Measurements from ENCODE around the gene CERS6.
"Not testable (repeated sequence)": the region's sequence is repeated elsewhere in the genome, so short reads cannot be mapped to it uniquely, and the experiment has no call there.

The CERS6 gene, protein sequence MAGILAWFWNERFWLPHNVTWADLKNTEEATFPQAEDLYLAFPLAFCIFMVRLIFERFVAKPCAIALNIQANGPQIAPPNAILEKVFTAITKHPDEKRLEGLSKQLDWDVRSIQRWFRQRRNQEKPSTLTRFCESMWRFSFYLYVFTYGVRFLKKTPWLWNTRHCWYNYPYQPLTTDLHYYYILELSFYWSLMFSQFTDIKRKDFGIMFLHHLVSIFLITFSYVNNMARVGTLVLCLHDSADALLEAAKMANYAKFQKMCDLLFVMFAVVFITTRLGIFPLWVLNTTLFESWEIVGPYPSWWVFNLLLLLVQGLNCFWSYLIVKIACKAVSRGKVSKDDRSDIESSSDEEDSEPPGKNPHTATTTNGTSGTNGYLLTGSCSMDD

GRCh38 chr2:168455645-168456520, at the start of gene CERS6:
TSS of gene CERS6 (plus strand) at chr2:168456272. CDS start at chr2:168456449, 177 bp downstream.
- DNase-seq (ENCODE audit: low read depth in 1 of 2, low spot score in 1 of 2), result peak; percentile 51 to 71

DNA sequence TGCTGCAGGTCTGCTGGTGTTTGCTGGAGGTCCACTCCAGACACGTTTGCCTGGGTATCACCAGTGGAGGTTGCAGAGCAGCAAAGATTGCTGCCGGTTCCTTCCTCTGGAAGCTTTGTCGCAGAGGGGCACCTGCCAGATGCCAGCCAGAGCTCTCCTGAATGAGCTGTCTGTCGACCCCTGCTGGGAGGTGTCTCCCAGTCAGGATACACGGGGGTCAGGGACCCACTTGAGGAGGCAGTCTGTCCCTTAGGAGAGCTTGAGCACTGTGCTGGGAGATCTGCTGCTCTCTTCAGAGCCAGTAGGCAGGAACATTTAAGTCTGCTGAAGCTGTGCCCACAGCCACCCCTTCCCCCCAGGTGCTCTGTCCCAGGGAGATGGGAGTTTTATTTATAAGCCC, 43.8 kb upstream of the CERS6 start:
- DNase-seq (ENCODE audit: low read depth in 1 of 2, low spot score in 1 of 2), result not testable (repeated sequence)

- not testable (repeated sequence) for DNase-seq (ENCODE audit: low read depth in 1 of 2, low spot score in 1 of 2)
These were observed 43.0 kb upstream of the CERS6 start for GRCh38 chr2:168413101-168413500.

- DNase-seq (ENCODE audit: low read depth in 1 of 2, low spot score in 1 of 2), result no peak
These were observed 39.5 kb upstream of the CERS6 start for GRCh38 chr2:168416555-168416954.

DNA sequence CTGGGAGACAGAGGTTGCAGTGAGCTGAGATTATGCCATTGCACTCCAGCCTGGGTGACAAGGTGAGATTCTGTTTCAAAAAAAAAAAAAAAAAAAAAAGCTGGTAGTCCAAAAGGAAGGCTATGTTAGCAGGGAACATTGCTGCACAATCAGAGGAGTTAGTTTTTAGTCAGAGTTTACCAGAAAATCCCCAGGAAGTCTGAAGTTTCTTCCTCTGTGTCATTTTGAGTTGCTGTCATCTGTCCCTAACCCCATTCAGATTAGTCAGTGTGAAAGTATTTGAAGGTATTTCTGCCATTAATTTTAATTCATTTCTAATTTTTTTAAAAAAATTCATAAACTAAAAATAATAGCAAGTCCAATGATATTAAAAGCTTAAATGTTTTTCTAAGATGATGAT, 33.5 kb upstream of the CERS6 start:
- DNase-seq (ENCODE audit: low read depth in 1 of 2, low spot score in 1 of 2), result no peak

- no peak for DNase-seq (ENCODE audit: low read depth in 1 of 2, low spot score in 1 of 2)
These were observed 31.7 kb upstream of the CERS6 start for GRCh38 chr2:168424112-168424951.

- DNase-seq (ENCODE audit: low read depth in 1 of 2, low spot score in 1 of 2), result no peak
These were observed 31.1 kb upstream of the CERS6 start for GRCh38 chr2:168424971-168425370.

GRCh38 chr2:168426861-168427260, 29.2 kb upstream of the CERS6 start:
- no peak for DNase-seq (ENCODE audit: low read depth in 1 of 2, low spot score in 1 of 2)

DNA sequence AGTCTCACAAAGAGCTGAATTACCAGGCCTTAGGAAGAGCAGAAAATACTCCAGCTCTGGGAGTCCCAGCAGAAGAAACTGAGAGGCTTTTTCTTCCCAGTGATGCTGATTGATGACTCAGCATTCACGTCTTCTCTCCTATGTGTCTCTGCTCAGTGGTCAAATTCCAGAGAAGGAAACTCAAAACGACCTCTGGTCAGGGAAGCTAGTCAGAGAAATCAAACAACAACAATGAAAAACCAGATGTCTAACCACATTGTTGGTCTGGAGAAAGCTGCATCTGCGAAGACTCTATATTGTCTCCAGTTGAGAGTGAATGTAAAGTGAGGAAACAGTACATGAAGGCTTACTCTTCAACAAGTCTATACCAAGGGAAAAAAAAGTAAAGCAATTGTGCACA, 28.6 kb upstream of the CERS6 start:
- no peak for DNase-seq (ENCODE audit: low read depth in 1 of 2, low spot score in 1 of 2)

DNA sequence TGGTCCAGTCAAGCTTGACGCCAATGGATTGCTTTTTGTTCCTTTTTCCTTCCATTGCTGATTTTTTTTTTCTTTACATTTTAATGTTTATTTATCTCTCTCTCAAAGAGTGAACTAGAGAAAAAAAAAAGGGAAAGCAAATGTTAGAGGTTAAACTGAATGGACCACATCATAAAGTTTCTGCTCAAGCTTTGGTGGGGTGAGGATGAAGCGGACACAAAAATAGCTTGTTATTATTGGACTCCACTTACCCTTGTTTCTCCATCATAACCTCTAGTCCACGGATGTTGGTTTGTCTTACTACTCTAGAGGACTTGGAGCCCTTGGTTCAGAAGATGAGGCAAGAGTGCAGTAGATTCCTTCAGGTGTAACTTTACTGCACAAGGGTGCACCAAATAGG, 27.6 kb upstream of the CERS6 start:
- no peak for DNase-seq (ENCODE audit: low read depth in 1 of 2, low spot score in 1 of 2)

DNA sequence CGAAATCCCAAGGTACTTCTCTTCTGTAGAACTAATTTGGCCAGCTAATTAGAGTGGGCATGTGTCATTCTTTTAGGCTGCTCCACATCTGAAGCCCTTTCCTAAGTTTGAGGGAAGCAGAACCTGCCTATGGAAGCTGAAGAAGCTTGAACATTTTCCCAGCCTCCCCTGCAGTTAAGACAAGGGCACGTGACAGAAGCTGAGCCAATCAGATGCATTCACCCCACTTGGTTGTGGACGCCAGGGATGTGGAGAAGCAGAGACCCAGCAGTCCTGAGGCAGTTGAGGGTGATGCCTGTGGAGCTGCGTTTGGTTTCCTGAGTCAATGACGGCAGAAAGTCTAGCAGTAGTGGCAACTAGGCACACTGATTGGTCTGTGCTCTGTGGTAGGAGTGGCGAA, 26.1 kb upstream of the CERS6 start:
- no peak for DNase-seq (ENCODE audit: low read depth in 1 of 2, low spot score in 1 of 2)

- no peak for DNase-seq (ENCODE audit: low read depth in 1 of 2, low spot score in 1 of 2)
These were observed 25.6 kb upstream of the CERS6 start for GRCh38 chr2:168430431-168430830.

DNA sequence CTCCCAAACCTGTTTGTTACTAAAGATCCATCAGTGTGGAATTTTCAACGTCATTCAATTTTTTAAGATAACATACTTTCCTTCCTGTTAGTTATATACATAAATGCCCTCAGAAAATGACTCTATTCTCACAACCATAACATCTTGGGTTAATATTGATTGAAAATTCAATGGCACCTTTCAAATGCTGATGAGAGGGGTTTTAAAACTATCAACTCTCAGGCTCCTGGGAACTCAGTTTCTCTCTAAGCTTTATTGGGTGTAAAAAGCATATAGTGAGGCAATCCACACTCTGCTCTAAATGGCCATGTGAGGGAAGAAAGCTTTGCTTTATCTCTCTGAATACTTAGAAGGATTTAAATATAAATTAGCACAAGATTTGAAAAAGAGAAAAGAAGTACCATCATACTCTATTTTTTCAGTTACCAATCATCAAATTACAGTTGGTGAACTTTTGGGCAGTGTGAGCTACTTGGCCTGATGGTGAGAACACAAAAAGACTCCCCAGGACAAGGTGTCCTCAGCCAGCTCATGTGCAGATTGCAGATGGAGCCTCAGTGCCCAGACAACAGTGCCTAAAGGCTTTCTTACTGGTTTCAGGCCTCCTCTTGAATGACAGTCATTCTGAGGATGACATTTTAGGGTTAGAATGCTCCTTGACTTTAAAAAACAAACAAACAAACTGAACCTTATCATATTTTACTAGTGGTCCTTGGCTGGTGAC, 24.6 kb upstream of the CERS6 start:
- DNase-seq (ENCODE audit: low read depth in 1 of 2, low spot score in 1 of 2), result no peak

- no peak for DNase-seq (ENCODE audit: low read depth in 1 of 2, low spot score in 1 of 2)
These were observed 24.0 kb upstream of the CERS6 start for GRCh38 chr2:168432100-168432499.

- DNase-seq (ENCODE audit: low read depth in 1 of 2, low spot score in 1 of 2), result peak in 1 of 2 donors; percentile 8
These were observed 23.4 kb upstream of the CERS6 start for GRCh38 chr2:168432565-168433186.

DNA sequence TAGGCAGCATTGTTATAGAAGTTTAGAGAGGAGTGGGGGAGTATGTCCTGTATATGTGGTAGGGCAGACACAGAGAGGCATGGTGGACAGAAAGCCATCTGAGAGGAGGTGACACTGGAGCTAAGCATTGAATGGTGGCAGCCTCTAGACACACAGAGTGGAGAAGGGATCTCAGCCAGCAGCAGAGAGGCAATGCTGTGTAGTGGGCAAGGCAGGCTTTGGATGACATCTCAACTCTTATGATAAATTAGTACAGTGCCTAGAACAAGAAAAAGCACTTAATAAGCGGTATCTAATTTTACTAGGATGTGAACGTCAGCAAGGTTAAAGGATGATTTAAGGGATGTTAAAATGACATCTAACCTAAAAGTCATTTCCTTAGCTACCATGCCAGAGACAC, 22.5 kb upstream of the CERS6 start:
- no peak for DNase-seq (ENCODE audit: low read depth in 1 of 2, low spot score in 1 of 2)

DNA sequence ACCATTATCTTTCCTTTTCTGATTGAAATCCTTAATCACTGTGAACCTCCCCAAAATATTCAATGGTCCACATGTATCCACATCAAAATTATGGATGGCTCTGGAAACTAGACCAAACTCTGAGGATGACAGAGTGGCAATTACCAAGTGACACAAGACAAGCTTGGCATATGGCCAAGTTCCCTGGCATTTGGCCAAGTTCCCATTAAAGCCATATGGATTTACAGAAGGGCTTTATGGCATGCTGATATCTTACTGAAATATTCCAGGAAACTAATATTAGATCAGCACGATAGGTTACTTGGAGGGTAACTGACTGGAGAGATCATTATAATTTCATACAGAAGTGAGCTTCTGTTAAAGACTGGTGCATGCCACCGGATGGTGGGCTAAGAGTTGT, 21.9 kb upstream of the CERS6 start:
- DNase-seq (ENCODE audit: low read depth in 1 of 2, low spot score in 1 of 2), result no peak

DNA sequence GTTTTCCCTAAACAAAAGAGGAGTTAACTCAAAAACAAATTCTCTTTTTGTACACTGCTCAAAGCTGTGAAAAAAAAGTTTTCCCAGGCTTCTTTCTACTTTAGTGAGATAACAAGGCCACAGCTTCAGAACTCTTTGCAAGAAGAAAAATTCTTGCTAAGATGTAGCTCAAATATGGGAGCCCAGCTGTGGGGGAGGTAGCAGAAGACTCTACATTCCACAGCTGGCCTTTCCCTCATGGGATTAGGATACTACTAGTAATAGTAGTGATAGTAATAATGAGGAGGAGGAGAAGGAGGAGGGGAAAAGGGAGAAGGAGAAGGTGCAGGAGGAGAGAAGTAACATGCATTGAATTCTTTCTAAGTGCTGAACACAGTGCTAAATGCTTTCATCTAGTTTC, 19.2 kb upstream of the CERS6 start:
- no peak for DNase-seq (ENCODE audit: low read depth in 1 of 2, low spot score in 1 of 2)

DNA sequence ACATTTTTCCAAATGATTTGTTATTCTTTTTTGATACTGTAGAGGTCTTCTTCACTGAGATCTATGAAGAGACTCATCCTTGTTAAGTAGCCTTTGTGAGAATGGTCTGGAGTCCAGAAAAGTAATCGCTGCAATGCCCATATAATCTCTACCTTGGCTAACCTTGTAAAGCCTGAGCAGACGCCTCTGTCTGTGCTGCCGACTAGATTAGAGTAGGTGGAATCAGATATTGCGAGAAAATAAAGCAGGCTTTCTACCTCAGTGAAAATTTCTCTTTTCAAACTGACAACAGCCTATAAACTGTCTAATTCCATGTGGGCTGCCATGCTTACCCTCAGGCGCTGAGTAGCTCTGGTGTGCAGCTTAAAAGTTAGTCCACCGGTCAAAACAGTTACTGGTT, 17.5 kb upstream of the CERS6 start:
- DNase-seq (ENCODE audit: low read depth in 1 of 2, low spot score in 1 of 2), result no peak

DNA sequence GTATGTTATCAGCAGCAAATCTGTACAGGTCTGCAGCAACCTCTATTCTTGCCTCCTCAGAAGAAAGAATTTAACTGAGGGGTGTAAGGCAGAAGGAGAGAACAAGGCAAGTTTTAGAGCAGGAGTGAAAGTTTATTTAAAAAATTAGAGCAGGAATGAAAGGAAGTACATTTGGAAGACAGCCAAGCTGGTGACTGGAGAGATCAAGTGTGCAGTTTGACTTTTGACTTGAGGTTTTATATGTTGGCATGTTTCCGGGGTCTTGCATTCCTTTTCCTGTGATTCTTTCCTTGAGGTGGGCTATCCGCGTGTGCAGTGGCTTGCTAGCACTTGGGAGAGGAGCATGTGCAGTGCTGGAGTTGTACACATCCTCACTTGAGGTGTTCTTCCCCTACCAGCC, 16.5 kb upstream of the CERS6 start:
- no peak for DNase-seq (ENCODE audit: low read depth in 1 of 2, low spot score in 1 of 2)
